Smooth muscle cell (in vitro differentiated cells): ENCODE measurements around the gene SYPL2. TPM values are rescaled to one million over a fixed set of nuclear protein-coding genes. Genes with fewer than 3 reads are reported as not detected.

Experiments used
- DNase-seq: peaks from one replicate; lab custom pipeline; 2025; ENCODE audit not compliant: unreplicated experiment; lab: John Stamatoyannopoulos, UW
- H2AFZ ChIP-seq: fragments of 200-600 bp; sonication (generic); 2 replicates; pipeline ENCODE4 v1.6.0; 2016; ENCODE audit warnings: antibody characterized with exemption, low read depth, mild to moderate bottlenecking
- H3F3A ChIP-seq: fragments of 200-600 bp; sonication (generic); 2 replicates; pipeline ENCODE4 v1.6.0; 2017; ENCODE audit warnings: antibody characterized with exemption, low read depth
- H3K27ac ChIP-seq: fragments of 200-600 bp; sonication (generic); 2 replicates; pipeline ENCODE4 v1.5.1; 2016; ENCODE audit warnings: low read depth, mild to moderate bottlenecking
- H3K27me3 ChIP-seq: fragments of 200-600 bp; sonication (generic); 2 replicates; pipeline ENCODE4 v1.6.1; 2016; ENCODE audit warnings: low read depth, mild to moderate bottlenecking
- H3K36me3 ChIP-seq: fragments of 200-600 bp; sonication (generic); 2 replicates; pipeline ENCODE4 v1.5.1; 2016; ENCODE audit warnings: low read depth
- H3K4me1 ChIP-seq: fragments of 200-600 bp; sonication (generic); 2 replicates; pipeline ENCODE4 v1.5.1; 2016; ENCODE audit warnings: low read depth
- H3K4me2 ChIP-seq: fragments of 200-600 bp; sonication (generic); 2 replicates; pipeline ENCODE4 v1.6.0; 2016; ENCODE audit warnings: mild to moderate bottlenecking
- H3K4me3 ChIP-seq: fragments of 200-600 bp; sonication (generic); 2 replicates; pipeline ENCODE4 v1.5.1; 2016; ENCODE audit warnings: mild to moderate bottlenecking
- H3K79me2 ChIP-seq: fragments of 200-600 bp; sonication (generic); 2 replicates; pipeline ENCODE4 v1.6.0; 2016; ENCODE audit warnings: low read depth, mild to moderate bottlenecking
- H3K9ac ChIP-seq: fragments of 200-600 bp; sonication (generic); 2 replicates; pipeline ENCODE4 v1.6.0; 2016; ENCODE audit warnings: low read depth
- H3K9me3 ChIP-seq: fragments of 200-600 bp; sonication (generic); replicated peaks from 2 replicates; pipeline ENCODE4 v1.5.1; 2016; ENCODE audit warnings: low read depth
- H4K20me1 ChIP-seq: fragments of 200-600 bp; sonication (generic); 2 replicates; pipeline ENCODE4 v1.6.0; 2016; ENCODE audit warnings: low read depth
- CTCF ChIP-seq: fragments of 200-600 bp; sonication (generic); IDR thresholded peaks from 2 replicates; pipeline ENCODE4 v1.5.1; 2017; ENCODE audit warnings: borderline replicate concordance, mild to moderate bottlenecking, antibody characterized with exemption; ENCODE audit not compliant: insufficient read depth, poor library complexity, severe bottlenecking
- WGBS: methylation state at CpG from one replicate; pipeline ENCODE4 v1.1.7; 2016; ENCODE audit warnings: low lambda C conversion rate; 5-methylcytosine and 5-hydroxymethylcytosine counted together
- polyA plus RNA-seq: library from polyadenylated mRNA; unstranded; fragments of >200 nt; fragmentation: Nextera tagmentation; extraction: Ambion mirVana; gene quantifications from 2 replicates; pipeline ENCODE4 v1.2.1, GENCODE V29; 2016
- total RNA-seq: library from RNA; depleted of rRNA; stranded (reverse); fragments of >200 nt; gene quantifications from 2 replicates; pipeline ENCODE4 v1.2.3, GENCODE V29; 2014

SYPL2 gene
- total and polyA plus RNA-seq, 2 experiments from 2014 or later: not detected

- H3K9ac ChIP-seq: no peak overlapping the region
- no peak overlapping the region for H3K4me2 ChIP-seq
- peaks cover 8% of the 10 kb centered on the region for H3K79me2 ChIP-seq
- no peak overlapping the region for H2AFZ ChIP-seq
- no peak overlapping the region for H3K27ac ChIP-seq
- peaks cover 7% of the 10 kb centered on the region for H3F3A ChIP-seq
- TF ChIP-seq CTCF: no peak
- no peaks in the 10 kb centered on the region for H3K9me3 ChIP-seq
- H3K4me1 ChIP-seq: peaks cover 4% of the 10 kb centered on the region
- DNase-seq: no peak
- H4K20me1 ChIP-seq: peaks cover 17% of the 10 kb centered on the region
- no peaks in the 10 kb centered on the region for H3K27me3 ChIP-seq
- 99% methylated on average over 7 of the region's 7 CpGs for WGBS
- H3K36me3 ChIP-seq: no peaks in the 10 kb centered on the region
- H3K4me3 ChIP-seq: no peak overlapping the region
Measured at GRCh38 chr1:109495738-109496137, 29.4 kb downstream of the SYPL2 start.

- no peak overlapping the region for H3K4me3 ChIP-seq
- H3K9ac ChIP-seq: no peak overlapping the region
- H3K4me1 ChIP-seq: peaks cover 4% of the 10 kb centered on the region
- peaks cover 18% of the 10 kb centered on the region for H3F3A ChIP-seq
- H3K27me3 ChIP-seq: no peaks in the 10 kb centered on the region
- H3K36me3 ChIP-seq: no peaks in the 10 kb centered on the region
- WGBS: 83% methylated on average over 9 of the region's 9 CpGs
- H3K27ac ChIP-seq: no peak overlapping the region
- peaks cover 17% of the 10 kb centered on the region for H4K20me1 ChIP-seq
- no peak overlapping the region for H3K4me2 ChIP-seq
- H3K79me2 ChIP-seq: peaks cover 8% of the 10 kb centered on the region
- DNase-seq: no peak
- H3K9me3 ChIP-seq: no peaks in the 10 kb centered on the region
- no peak overlapping the region for H2AFZ ChIP-seq
- no peak for TF ChIP-seq CTCF
Measured at GRCh38 chr1:109497449-109498160, 31.3 kb downstream of the SYPL2 start.

DNA sequence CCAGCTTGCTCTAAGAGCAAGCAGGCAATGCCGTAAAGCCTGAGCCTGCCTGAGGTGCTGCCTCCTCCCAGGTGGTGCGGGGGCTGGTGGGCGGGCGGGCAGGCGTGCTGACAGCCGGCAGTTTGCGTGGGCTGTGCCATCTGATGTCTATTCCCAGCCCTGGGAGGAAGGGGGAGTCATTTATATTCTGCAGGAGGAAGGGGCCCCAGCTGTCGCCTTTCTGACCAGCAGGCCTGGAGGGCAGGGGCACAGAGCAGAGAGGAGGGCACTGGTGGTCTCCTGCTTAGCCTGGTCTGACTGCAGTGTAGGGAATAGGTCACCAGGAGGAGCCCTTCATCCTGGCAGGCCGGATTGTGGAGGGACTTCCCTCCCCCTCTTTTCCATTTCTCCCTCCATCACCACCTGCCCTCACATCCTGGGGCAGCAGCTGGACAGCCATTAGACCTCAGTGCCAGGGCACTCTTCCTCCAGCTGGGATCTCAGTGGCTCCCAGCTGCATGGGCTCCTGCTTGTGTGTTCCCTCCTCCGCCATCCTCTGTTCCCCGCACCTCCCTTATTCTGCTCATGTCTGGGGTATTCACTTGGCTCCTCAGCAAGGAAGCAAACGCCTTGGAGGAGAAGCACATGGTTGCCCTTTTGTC, 31.9 kb downstream of the SYPL2 start:
- Histone ChIP-seq H2AFZ (no peak overlapping the region), H3F3A (peaks cover 18% of the 10 kb centered on the region), H3K27ac (no peak overlapping the region), H3K9ac (no peak overlapping the region), H3K9me3 (no peaks in the 10 kb centered on the region), H3K27me3 (no peaks in the 10 kb centered on the region), H3K79me2 (peaks cover 8% of the 10 kb centered on the region), H3K4me3 (no peak overlapping the region), H3K4me2 (no peak overlapping the region), H4K20me1 (peaks cover 17% of the 10 kb centered on the region), H3K4me1 (peaks cover 4% of the 10 kb centered on the region), H3K36me3 (no peaks in the 10 kb centered on the region)
- 85% methylated on average over 12 of the region's 12 CpGs for WGBS
- TF ChIP-seq CTCF: peak; percentile 39
- DNase-seq: no peak
